DND-41 (cell line): Measurements from ENCODE around the gene TIA1.

Source experiments
- CTCF ChIP-seq: IDR thresholded peaks from 2 replicates; pipeline ENCODE4 v1.5.1; 2012; ENCODE audit warnings: borderline replicate concordance, low read length, moderate library complexity, mild to moderate bottlenecking; ENCODE audit not compliant: poor library complexity, severe bottlenecking; ENCODE audit errors: extremely low read depth
- EZH2 ChIP-seq: IDR thresholded peaks from 3 replicates; pipeline ENCODE4 v1.6.1; 2012; ENCODE audit warnings: borderline replicate concordance, low read depth, mild to moderate bottlenecking, moderate library complexity, low read length, inconsistent platforms; ENCODE audit not compliant: severe bottlenecking

GRCh38 chr2:70226781-70227180 is 21.6 kb downstream of the TIA1 start:
- TF ChIP-seq CTCF (no peak), EZH2 (no peak)
